UCSD-AML1 (cell line): Measurements from ENCODE around the gene SUGP1.

Experiments used
- DNase-seq: peaks from one replicate; lab custom pipeline; 2025; ENCODE audit not compliant: unreplicated experiment; lab: John Stamatoyannopoulos, UW

Gene SUGP1

GRCh38 chr19:19342086-19343015 is 22.0 kb upstream of the SUGP1 start:
- peak; percentile 56 for DNase-seq

GRCh38 chr19:19341026-19341425 is 20.7 kb upstream of the SUGP1 start:
- no peak for DNase-seq

- DNase-seq: no peak
These were observed 17.8 kb upstream of the SUGP1 start for GRCh38 chr19:19338082-19338481.

- DNase-seq: no peak
These were observed 16.8 kb upstream of the SUGP1 start for GRCh38 chr19:19337120-19337519.

- DNase-seq: no peak
These were observed 16.3 kb upstream of the SUGP1 start for GRCh38 chr19:19336597-19336996.

GRCh38 chr19:19335408-19336158 is 15.3 kb upstream of the SUGP1 start:
- DNase-seq: no peak

GRCh38 chr19:19334989-19335344 is 14.7 kb upstream of the SUGP1 start:
- DNase-seq: no peak

- DNase-seq: no peak
These were observed 14.0 kb upstream of the SUGP1 start for GRCh38 chr19:19334063-19334988.

- no peak for DNase-seq
These were observed 8.8 kb upstream of the SUGP1 start for GRCh38 chr19:19329126-19329525.

GRCh38 chr19:19327672-19328071 is 7.4 kb upstream of the SUGP1 start:
- DNase-seq: no peak

- no peak for DNase-seq
These were observed 3.9 kb upstream of the SUGP1 start for GRCh38 chr19:19324059-19324770.

- DNase-seq: no peak
These were observed 850 bp upstream of the SUGP1 start for GRCh38 chr19:19321141-19321577.

GRCh38 chr19:19319732-19320360 is 463 bp downstream of the SUGP1 start:
- no peak for DNase-seq

GRCh38 chr19:19316082-19316481 is 4.2 kb downstream of the SUGP1 start:
- no peak for DNase-seq

- no peak for DNase-seq
These were observed 4.9 kb downstream of the SUGP1 start for GRCh38 chr19:19315444-19315843.

GRCh38 chr19:19308373-19308772 is 11.9 kb downstream of the SUGP1 start:
- no peak for DNase-seq

- DNase-seq: no peak
These were observed 14.1 kb downstream of the SUGP1 start for GRCh38 chr19:19306191-19306590.

GRCh38 chr19:19305696-19306095 is 14.6 kb downstream of the SUGP1 start:
- DNase-seq: no peak

- DNase-seq: no peak
These were observed 15.2 kb downstream of the SUGP1 start for GRCh38 chr19:19305066-19305465.
